Nephron progenitor cell (in vitro differentiated cells): Measurements from ENCODE around the gene BEGAIN.

Experiments
- DNase-seq: peaks from one replicate; pipeline ENCODE4 v3.0.0; 2021
- H3K27ac Mint-ChIP-seq: 2 replicates; pipeline ENCODE4 v1.8.0; 2021; ENCODE audit warnings: mild to moderate bottlenecking, moderate library complexity, mixed read lengths
- H3K27me3 Mint-ChIP-seq: 2 replicates; pipeline ENCODE4 v1.8.0; 2021; ENCODE audit warnings: mild to moderate bottlenecking, low read depth, mixed read lengths; ENCODE audit not compliant: poor library complexity
- H3K36me3 Mint-ChIP-seq: 2 replicates; pipeline ENCODE4 v1.8.0; 2021; ENCODE audit warnings: low read depth, mixed read lengths
- H3K4me1 Mint-ChIP-seq: 2 replicates; pipeline ENCODE4 v1.8.0; 2021; ENCODE audit warnings: mixed read lengths
- H3K4me3 Mint-ChIP-seq: 2 replicates; pipeline ENCODE4 v1.8.0; 2021; ENCODE audit warnings: mild to moderate bottlenecking, moderate library complexity, mixed read lengths
- H3K9me3 Mint-ChIP-seq: 2 replicates; pipeline ENCODE4 v1.8.0; 2021; ENCODE audit warnings: mild to moderate bottlenecking, moderate library complexity, mixed read lengths
- TF ChIP-seq, protein P1 (sequence below): fragments of 200-600 bp; sonication (generic); IDR thresholded peaks from 2 replicates; pipeline ENCODE4 v1.5.0; 2021; ENCODE audit warnings: antibody characterized with exemption

The BEGAIN gene

DNA sequence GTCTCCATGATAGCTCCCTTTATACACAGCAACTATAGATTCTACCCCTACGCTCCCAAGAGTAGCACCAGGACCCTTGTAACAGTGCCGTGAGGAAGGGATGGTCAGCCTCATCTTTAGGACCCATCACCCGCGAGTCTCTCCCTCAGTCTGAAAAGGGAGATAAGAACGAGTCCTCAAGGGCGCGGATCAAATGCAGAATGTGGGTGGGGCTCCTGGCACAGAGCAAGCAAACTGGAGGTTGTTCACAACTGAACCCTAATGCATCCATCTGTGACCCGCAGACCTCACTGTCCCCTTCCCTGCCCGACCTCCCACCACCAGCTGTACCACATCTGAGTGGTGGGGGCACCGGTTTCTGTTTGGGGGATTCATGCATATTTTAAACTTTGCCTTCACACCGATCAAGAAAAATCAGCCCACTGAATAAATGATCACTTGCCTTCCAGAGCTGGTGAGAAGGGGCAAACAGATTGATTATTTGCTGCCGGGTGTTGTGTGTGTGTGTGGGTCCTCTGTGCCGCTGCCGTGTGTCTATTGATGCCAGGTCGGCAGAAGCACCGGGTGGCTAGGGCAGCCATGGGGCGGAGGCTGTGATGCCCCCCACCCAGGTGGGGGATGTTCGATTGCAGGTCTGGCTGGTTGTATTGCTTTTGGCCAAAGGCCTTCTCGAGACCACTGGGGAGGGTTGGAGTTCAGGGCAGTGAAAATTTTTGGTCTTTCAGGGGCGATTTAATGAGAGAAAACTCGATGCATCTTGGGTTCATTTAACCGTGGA, 35.7 kb upstream of the BEGAIN start:
- no peak overlapping the region for H3K27ac Mint-ChIP-seq
- TF ChIP-seq, protein P1, sequence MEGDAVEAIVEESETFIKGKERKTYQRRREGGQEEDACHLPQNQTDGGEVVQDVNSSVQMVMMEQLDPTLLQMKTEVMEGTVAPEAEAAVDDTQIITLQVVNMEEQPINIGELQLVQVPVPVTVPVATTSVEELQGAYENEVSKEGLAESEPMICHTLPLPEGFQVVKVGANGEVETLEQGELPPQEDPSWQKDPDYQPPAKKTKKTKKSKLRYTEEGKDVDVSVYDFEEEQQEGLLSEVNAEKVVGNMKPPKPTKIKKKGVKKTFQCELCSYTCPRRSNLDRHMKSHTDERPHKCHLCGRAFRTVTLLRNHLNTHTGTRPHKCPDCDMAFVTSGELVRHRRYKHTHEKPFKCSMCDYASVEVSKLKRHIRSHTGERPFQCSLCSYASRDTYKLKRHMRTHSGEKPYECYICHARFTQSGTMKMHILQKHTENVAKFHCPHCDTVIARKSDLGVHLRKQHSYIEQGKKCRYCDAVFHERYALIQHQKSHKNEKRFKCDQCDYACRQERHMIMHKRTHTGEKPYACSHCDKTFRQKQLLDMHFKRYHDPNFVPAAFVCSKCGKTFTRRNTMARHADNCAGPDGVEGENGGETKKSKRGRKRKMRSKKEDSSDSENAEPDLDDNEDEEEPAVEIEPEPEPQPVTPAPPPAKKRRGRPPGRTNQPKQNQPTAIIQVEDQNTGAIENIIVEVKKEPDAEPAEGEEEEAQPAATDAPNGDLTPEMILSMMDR: no peak
- H3K4me1 Mint-ChIP-seq: peaks cover 40% of the 10 kb centered on the region
- H3K4me3 Mint-ChIP-seq: no peak overlapping the region
- DNase-seq: no peak
- H3K9me3 Mint-ChIP-seq: peaks cover 14% of the 10 kb centered on the region
- H3K36me3 Mint-ChIP-seq: no peaks in the 10 kb centered on the region
- H3K27me3 Mint-ChIP-seq: peaks cover 53% of the 10 kb centered on the region

DNA sequence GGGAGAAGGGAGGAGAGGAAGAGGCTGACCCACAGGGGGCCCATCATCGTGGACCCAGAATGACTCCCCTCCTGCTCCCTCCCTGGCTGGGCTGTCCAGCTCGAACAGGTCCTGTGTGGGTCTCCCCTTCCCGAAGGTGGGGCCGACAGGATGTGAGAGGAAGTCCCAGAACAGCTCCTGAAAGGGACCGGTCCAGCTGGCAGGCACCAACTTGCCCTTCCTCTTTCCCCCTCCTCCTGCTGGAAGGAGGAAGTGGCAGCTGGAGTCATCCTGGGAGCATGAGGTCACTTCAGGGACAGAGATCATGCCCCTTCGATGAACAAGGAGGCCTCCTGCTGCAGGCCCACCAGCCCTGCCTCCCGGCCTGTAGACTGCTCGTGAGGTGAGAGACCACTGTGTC, 35.0 kb upstream of the BEGAIN start:
- Mint-ChIP-seq H3K36me3 (no peaks in the 10 kb centered on the region), H3K9me3 (peaks cover 14% of the 10 kb centered on the region), H3K27me3 (peaks cover 49% of the 10 kb centered on the region), H3K27ac (peak overlapping the region; percentile 21), H3K4me1 (peaks cover 47% of the 10 kb centered on the region), H3K4me3 (no peak overlapping the region)
- TF ChIP-seq, protein P1: no peak
- no peak for DNase-seq

DNA sequence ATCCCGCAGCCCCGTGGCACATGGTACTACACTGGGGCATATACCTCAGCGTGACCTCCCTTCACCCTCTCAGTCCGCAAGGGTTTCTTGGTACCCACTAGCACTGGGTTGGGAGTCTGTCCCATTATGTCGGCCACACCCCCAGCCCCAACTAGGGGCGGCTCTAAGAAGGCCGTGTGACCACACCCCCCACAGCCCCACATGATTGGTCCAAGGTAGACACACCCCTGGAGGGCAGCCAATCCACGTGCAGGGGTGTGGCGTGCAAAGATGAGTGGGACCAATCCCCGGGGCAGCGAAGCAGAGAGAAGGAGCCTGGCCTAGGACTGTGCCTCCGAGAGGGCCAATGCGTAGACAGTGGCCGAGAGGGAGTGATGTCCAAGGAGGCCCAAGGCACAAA, 34.6 kb upstream of the BEGAIN start:
- Mint-ChIP-seq H3K4me3 (no peak overlapping the region), H3K27me3 (peaks cover 49% of the 10 kb centered on the region), H3K27ac (peak overlapping the region; percentile 21), H3K36me3 (no peaks in the 10 kb centered on the region), H3K4me1 (peaks cover 50% of the 10 kb centered on the region), H3K9me3 (peaks cover 14% of the 10 kb centered on the region)
- DNase-seq: no peak
- TF ChIP-seq, protein P1: no peak

DNA sequence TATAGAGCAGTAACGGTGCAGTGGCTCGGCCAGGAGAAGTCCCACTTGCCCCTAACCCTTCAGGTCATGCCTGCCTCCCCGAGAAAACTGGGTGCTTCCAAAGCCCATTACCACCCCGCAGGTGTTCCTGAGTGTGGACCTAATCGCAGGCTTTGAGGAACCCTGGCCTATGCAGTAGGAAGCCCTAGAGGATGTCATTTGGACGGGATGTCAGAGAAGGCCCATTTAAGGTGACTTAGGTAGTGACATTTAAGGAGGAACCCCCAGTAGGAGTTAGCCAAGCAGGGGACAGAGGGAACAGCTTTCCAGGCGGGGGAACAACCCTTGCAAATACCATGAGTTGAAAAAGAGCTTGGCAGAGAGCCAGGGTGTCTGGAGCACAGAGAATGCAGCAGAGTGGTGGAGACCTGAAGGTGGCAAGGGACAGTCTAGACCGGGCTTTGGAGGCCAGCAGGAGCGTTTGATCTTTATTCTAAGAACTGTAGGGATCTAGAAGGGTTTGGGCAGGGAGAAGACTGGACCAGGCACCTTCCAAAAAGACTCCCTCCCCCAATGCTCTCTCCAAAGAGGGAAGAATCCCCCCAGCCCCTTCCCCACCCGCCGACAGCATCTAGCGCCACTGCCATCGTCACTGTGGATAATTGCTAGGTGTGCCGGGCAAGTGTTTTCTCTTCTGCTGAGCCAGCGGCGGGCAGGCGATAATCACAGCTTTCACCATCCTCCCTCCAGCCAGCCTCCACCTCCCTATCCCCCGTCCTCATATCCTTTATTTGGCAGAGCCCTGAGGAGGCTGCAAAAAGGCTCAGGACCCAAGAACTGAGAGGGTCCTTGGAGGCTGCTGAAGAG, 33.3 kb upstream of the BEGAIN start:
- H3K4me3 Mint-ChIP-seq: no peak overlapping the region
- H3K4me1 Mint-ChIP-seq: peaks cover 50% of the 10 kb centered on the region
- no peak overlapping the region for H3K27ac Mint-ChIP-seq
- H3K36me3 Mint-ChIP-seq: no peaks in the 10 kb centered on the region
- peaks cover 7% of the 10 kb centered on the region for H3K9me3 Mint-ChIP-seq
- TF ChIP-seq, protein P1: no peak
- H3K27me3 Mint-ChIP-seq: peaks cover 45% of the 10 kb centered on the region
- no peak for DNase-seq

DNA sequence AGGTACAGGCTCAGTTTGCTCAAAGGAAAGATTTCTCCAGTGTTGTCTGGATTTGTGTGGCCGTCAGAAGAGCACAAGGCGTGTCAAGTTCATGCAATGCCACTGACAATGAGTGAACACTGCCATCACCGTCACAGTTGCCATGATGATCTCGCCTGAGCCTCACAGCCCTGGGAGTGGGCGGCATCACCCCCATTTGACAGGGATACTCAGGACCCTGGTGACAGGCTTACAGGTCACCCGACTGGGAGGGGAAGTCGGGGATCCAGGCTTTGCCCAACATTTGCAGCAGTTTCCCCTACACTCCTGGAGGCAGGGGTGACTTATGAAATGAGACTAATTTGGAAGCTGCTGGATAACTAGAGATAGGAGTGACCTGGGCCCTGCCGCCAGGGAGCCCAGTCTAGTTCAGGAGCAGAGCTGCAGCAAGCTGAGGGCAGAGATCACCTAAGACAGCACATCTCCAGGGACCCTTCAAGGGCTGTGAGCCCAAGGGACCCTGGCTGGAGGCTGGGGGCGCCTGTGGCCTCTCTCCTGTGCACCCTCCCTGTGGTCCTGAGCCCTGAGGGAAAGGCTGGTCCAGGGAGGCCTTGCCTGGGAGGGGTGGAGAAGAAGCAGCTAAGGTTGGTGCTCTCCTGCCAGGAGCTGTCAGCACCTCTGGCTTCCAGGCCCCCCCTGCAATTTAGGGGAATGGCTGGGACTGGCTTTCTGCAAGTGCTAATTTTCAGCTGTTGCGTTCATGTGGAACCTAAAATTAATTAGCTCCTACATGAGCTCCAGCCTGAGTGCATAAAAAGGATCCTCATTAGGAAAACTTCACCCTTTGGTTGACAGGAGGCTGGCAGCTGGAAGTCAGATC, 32.4 kb upstream of the BEGAIN start:
- Mint-ChIP-seq H3K4me1 (peaks cover 50% of the 10 kb centered on the region), H3K9me3 (peaks cover 1% of the 10 kb centered on the region), H3K36me3 (no peaks in the 10 kb centered on the region), H3K4me3 (no peak overlapping the region), H3K27ac (no peak overlapping the region), H3K27me3 (peaks cover 38% of the 10 kb centered on the region)
- no peak for DNase-seq
- TF ChIP-seq, protein P1: no peak
